COLO668 (cell line): Measurements from ENCODE around the gene ITPRIPL2.

Source experiments
- DNase-seq: peaks from one replicate; lab custom pipeline; 2025; ENCODE audit not compliant: unreplicated experiment; lab: John Stamatoyannopoulos, UW

The ITPRIPL2 gene

DNA sequence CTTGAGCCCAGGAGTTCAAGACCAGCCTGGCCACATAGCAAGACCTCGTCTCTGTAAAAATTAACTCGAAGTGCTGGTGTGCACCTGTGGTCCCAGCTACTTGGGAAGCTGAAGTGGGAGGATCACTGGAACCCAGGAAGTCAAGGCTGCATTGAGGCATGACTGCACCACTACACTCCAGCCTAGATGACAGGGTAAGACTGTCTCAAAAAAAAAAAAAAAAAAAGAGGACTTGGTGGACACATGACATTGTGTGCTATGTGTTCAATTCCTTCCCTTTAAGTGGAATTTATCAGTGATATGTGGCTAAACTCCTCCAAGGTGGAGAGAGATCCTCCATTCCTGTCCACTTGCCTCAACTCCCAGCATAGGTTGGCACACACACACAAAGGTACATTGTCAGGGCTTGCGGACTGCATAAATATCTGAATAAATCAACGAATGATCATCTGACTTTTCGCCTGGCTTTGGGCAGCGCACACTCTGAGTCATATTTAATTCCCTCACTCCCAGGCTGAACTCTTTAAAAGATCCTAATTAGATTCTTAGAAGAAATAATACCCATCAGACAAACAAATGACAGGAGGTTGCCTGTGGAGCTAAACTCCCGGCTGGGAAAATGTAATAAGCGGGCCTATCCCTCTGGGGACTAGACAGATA, 29.3 kb downstream of the ITPRIPL2 start:
- no peak for DNase-seq

DNA sequence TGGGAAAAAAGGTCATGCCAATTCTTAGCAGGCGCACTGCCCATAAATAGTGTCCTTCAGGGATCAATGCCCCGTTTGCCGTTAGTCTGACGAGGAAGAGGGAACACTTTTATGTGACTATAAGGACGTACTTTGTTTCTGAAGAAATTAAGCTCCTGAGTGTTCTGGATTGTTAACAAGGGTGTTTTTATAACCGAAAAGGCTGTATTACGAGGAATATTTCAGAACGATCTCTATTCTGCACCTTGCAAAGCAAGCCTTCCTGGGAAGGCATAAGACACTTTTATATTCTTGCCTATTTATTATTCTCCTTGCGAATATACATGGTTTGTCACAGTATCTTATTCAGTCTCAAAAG, 29.8 kb downstream of the ITPRIPL2 start:
- DNase-seq = no peak

DNA sequence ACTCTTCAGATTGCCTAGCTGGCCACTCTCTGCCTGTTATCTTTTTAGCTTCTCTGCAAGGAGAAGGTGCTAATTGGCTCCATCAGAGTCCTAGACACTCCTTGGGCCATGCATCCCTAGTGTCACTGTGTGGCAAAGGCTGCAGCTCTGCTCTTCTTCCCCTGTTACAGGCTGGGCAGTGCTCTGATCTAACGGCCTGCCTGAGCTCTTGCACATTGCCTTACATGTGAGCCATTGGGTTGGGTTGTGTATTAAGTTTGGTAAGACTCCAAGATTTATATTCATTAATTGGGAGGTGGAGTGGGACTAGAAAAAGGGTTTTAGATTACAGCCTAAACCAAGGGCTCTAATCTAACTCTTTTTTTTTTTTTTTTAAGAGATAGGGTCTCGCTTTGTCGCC, 31.2 kb downstream of the ITPRIPL2 start:
- DNase-seq = no peak

DNA sequence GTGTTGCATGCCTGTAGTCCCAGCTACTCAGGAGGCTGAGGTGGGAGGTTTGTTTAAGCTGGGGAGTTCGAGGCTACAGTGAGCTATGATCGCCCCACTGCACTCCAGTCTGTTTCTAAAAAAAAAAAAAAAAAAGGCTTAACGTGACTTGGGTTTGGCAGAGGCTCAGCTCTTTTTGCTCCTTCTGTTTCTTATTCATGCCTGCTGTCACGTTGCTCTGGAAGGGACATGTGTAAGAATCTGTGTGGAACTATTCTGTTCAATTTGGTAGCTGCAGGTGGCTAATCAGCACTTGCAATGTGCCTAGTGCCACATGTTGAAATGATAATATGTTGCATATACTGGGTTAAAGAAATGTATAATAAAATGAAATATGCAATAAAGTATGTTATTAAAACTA, 33.4 kb downstream of the ITPRIPL2 start:
- no peak for DNase-seq

DNA sequence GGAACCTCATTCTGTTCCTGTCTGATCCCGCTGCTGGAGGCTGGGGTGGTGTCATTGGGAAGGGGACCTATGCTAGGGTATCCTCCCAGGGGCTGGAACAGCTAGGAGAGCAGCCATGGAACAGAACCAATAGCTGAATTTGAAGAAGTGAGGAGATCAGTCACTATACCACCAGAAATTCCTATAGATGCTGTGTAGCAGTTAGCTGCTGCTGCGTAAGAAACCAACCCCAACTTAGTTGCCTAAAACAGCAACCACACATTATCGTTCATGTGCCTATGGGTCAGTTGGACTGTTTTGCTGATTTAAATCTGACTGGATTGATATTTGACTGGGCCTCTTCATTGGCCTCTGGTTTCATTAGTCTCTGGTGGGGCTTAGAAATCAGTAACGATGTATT, 33.9 kb downstream of the ITPRIPL2 start:
- DNase-seq = no peak

DNA sequence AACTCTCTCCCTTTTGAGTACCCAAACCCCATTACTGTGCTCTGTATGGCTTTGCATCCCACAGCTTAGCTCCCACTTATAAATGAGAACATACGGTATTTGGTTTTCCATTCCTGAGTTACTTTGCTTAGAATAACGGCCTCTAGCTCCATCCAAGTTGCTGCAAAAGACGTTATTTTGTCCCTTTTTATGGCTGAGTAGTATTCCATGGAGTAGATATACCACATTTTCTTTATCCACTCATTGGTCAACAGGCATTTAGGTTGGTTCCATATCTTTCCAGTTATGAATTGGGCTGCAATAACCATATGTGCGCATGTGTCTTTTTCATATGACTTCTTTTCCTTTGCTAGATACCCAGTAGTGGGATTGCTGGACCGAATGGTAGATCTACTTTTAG, 34.4 kb downstream of the ITPRIPL2 start:
- DNase-seq = no peak

DNA sequence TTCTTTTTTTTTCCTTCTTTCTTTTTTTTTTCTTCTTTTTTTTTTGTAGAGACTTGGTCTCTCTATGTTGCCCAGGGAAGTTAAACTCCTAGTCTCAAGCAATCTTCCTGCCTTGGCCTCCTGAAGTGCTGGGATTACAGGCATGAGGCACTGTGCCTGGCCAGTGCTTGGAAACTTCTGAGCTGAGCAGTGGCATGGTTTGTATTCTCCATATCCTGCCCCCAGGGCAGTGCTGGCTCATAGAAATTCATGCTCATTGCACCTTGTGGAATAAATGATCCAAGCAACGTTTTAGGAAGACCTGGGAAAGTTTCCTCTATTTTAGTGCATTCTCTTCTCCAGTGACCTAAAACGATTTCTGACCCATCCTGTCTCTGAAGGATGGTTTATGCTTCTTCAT, 37.5 kb downstream of the ITPRIPL2 start:
- DNase-seq = no peak

DNA sequence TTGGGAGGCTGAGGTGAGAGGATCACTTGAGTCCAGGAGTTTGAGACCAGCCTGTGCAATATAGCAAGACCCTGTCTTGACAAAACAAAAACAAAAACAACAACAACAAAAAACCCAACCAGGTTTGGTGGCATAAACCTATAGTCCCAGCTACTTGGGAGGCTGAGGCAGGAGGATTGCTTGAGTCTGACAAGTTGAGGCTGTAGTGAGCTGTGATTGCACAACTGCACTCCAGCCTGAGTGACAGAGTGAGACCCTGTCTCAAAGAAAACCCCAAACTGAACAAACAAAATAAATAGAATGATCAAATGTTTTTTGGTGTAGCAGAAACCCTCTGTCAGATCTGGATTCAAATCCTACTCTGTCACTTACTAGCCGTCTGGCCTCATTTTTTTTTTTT, 38.3 kb downstream of the ITPRIPL2 start:
- no peak for DNase-seq

DNA sequence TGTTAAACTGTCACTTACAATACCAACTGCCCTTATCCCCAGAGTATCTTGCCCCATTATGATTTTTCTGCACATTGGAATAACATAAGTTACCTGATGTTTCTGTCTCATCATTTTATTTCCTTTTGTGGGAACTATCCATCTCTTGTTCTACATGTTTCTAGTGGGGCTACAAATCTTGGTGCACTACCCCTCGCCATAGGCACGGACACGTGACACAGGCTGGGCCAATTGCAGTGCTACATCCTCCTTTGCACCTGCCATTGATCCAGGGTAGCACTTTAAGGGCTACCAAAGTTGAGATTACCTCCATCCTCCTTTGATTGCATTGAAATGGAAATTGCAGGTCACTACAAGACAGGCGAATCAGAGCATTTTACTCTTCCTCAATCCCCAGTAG, 40.1 kb downstream of the ITPRIPL2 start:
- DNase-seq = peak; percentile 22

DNA sequence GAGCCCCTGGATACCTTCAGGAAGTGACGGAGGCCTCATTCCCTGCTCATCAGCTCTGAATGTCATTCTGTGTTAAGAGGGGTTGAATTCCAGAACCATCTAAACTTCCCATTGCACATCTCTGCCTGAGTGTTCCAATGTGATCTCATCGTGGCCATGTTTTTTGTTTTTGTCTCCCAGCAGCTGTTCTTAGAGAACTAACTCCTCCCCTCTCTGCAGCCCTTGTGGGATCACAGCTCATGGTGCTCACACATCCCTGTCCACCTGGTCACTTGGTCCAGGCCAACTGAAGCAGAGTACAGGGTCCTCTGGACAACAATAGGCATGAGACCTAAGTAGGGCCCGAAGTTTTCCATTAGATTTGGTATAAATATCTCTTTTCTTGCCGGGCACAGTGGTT, 48.3 kb downstream of the ITPRIPL2 start:
- DNase-seq = no peak

DNA sequence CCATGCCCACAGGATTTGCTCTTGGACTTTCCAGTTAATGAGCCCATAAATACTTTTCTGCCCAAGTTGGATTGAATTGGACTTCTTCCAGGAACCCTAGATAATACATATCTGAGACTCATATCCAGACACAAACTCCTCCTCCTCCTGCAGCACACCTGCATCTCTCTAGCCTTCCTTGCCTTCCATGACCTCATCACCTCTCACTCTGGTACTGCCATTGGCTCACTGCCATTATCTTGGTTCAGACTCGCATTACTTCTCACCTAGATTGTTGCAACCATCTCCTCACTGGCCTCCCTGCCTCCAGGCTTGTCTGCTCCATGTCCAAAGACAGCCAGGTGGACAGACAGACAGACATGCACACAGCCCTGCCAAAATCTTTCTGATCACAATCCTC, 49.5 kb downstream of the ITPRIPL2 start:
- DNase-seq = no peak

DNA sequence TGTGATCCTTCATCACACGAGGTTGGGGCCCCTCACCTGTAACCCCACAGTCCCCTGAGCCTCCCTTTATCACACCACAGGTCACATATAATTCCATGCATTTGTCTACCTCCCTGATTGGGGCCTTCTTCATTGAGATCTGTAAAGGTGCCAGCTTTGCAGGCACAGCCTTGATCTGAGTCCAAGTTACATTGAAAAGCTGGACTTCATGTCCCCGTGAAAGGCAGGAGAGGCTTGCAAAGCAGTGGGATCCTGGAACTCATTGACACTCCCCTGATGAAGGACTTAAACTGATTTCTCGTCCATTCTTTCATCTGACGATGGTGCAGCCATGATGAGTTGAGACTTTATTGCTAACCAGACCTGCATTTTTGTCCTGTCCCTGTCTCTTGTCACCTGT, 50.5 kb downstream of the ITPRIPL2 start:
- DNase-seq = no peak

DNA sequence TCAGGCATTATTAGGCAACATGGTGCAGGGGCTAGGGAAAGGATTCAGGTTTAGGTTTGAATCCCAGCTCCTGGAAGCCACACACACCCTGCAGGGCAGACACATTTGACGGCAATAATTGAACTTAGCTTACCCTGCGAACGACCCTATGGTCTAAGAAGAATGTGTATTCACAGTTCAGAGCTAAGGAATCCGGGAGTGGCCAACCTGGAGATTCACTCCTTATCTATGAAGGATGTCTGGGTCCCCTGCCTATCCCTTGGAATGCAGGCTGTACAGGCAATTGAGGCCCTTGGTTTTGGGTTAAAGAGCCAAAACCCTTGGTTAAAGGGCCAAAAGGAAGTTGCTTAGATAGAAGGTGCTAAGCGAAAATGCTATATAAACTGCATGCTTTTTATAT, 51.3 kb downstream of the ITPRIPL2 start:
- DNase-seq = no peak

DNA sequence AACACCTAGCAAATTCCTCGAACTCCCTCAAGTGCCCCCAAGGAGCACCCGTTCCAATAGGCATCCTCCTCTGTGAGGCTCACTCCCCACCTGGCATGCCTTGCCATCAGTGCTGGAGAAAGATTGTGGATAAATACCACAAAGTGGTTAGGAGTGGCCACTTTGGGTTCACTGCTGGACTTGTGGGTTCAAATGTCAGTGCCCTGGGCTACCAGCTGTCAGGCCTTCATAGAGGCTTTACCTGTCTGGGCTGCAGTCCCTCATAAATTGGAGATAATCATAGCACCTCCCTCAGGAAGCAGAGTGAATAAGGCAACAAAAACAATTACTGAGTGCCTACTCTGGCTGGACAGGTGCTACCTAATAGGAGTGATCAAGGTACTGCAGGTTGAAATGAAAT, 52.7 kb downstream of the ITPRIPL2 start:
- no peak for DNase-seq

DNA sequence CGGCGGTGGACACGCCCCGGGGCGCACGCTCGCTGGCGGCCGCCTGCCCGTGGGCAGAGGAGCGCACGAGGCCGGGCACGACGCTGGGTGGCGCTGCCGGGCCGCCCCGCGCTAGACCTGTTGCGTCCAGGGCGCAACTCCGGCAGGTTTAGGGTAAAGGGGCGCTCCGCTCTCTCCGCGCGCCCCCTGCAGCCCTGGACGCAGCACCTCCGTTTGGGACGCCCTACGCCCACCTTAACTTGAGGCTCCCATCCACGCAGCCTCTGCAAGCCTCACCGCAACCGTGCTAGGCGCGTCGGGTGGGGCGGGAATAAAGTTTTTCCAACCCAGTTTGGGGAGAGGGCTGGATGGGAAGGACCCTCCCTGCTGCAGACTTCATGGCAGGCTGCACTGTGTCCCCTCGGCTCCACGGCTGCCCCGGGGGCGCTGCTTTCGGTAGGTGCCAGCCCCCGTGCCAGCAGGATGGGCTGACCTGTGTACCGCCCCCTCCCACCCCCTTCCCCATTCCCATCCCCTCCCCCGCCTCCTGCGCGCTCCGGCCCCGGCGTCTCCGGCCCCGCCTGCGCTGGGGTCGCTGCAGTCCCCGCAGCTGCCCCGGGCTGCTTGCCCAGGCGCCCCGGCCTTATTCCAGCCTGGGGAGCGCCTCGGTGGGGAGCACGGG, 54.1 kb downstream of the ITPRIPL2 start, which contains the start of gene SYT17:
TSS of gene SYT17 (plus strand) at position 531 of the 661 bp plus-strand sequence. CDS start 407 bp downstream, outside the sequence.
- DNase-seq = peak; percentile 93

DNA sequence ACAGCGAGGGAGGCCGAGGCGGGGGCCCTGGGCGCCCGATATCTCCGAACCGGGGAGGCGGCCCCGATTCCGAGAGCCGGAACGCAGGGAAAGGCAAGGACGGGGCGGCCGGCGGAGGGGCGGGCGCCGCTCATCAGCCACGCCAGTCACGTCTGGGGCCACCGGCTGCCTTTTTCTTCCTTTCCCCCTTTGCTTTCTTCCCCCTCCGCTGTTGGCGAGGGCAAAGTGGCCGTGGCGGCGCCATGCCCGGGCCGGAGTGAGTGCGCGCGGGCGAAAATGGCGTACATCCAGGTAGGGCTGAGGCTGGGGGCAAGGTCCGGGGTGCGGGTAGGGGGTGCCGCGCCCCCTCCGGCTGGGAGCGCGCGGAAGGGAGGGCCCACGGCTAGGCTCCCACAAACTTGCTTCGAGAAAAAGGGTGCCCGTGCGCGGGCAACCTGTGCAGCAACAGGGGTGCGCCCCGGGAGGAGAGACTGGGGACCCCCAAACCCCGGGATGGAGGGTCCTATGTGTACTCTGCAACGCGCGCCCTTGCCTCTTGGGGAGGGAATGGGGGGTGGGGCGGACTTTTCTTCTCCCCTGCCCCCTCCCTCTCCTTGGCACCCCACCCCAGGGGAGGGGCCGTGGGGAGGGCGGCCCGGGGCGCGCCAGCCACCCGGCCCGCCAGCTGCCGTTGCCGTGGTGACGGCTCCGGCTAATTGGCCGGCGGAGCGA, 54.8 kb downstream of the ITPRIPL2 start:
- peak; percentile 93 for DNase-seq

DNA sequence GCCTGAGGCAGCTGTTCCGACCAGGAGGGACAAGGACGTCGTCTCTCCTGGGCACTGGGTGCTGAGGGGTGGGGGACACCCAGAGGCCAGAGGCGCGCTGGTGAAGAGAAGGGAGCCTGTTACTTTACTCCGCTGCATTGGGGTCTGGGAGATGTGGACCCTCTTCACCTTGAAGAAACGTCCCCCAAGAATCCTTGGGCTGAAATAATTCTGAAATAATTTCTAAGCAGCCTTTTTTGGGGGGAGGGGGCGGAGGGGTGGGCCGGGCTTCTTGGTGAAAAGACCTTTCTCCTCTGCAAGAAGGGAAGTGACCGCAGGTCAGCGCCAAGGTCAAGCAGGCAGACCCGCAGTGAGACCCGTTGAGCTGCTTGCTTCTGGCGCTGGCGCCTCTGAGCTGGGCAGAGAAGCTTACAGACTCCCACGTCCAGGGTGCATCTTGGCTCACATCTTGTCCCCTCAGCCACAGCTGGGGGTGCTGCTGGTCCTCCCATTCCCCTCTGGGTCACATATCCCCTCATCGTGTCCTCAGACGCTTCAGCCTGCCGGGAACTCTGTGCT, 55.4 kb downstream of the ITPRIPL2 start:
- peak; percentile 29 for DNase-seq

DNA sequence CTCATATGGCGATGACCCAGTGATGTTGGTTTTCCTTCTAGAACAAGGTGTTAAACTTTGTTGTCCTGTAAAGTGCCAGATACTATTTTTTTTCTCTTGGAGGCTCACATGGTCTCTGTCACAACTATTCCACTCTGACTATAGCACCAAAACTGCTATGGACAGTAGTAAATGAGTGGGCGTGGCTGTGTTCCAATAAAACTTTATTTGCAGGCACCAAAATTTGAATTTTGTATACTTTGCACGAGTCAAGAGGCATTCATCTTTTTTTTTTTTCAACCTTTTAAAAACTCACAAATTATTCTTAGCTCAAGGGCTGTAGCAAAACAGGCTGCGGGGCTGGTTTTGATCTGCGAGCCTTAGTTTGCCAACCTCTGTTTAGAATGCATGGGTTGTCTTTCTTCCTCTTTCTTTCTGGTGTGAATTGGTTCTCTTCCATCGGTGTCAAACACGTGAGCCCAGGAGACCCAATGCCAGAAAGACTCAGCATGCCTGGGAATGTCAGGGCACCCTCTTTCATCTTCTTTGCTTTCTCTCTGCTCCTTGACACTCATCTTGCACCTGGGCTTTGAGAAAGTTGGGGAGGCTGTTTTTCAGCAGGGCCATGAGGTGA, 56.4 kb downstream of the ITPRIPL2 start:
- DNase-seq = no peak
